Mammary epithelial cell (primary cell): ENCODE measurements around the gene STAU1.

Experiments used
- CTCF ChIP-seq, 2 donors: IDR thresholded peaks in 1 of 2; conservative IDR thresholded peaks in 1 of 2; 2 replicates each; pipeline ENCODE4 v1.5.1; 2011 to 2012; ENCODE audit warnings: inconsistent platforms in 2 of 2, low read length in 2 of 2, mild to moderate bottlenecking in 2 of 2, control low read depth in 1 of 2, low read depth in 1 of 2; ENCODE audit not compliant: insufficient read depth in 1 of 2; ENCODE audit errors: extremely low read depth in 1 of 2
- EZH2 ChIP-seq: IDR thresholded peaks from 2 replicates; pipeline ENCODE4 v1.6.1; 2012; ENCODE audit warnings: low read length, inconsistent platforms, borderline replicate concordance

GRCh38 chr20:49140834-49141233 is 47.3 kb downstream of the STAU1 start:
- TF ChIP-seq CTCF (conservative IDR thresholded peaks at IDR 0.05 in 1 of 2, IDR thresholded peaks at IDR 0.05 in 1 of 2; ENCODE audit: extremely low read depth in 1 of 2, insufficient read depth in 1 of 2, low read depth in 1 of 2, low read length in 2 of 2) (no peak), EZH2 (no peak)
